Measurements from ENCODE around the gene CYBC1.

GRCh38 chr17:82439829-82440365 is 10.7 kb downstream of the CYBC1 start:
- TF ChIP-seq HMG20B (CRISPR knock-in tag; IDR thresholded peaks at IDR 0.05) = no peak
- no peak for TF ChIP-seq PPARD (CRISPR knock-in tag; IDR thresholded peaks at IDR 0.05)
- no peak for TF ChIP-seq BRF2 (IDR thresholded peaks at IDR 0.05; ENCODE audit: borderline replicate concordance, insufficient read depth, insufficient read length)
- TF ChIP-seq ZNF431 (CRISPR knock-in tag; IDR thresholded peaks at IDR 0.05) = no peak
- TF ChIP-seq ZNF583 (CRISPR knock-in tag; IDR thresholded peaks at IDR 0.05) = no peak
- no peak for TF ChIP-seq BDP1 (IDR thresholded peaks at IDR 0.05; ENCODE audit: insufficient read depth, insufficient read length)
- no peak for TF ChIP-seq CEBPG (CRISPR knock-in tag; IDR thresholded peaks at IDR 0.05)
- no peak for TF ChIP-seq CEBPG (tag; conservative IDR thresholded peaks at IDR 0.05 in 1 of 2, IDR thresholded peaks at IDR 0.05 in 1 of 2)
- TF ChIP-seq FUS (optimal IDR thresholded peaks at IDR 0.05; ENCODE audit: low read depth, low read length) = no peak
- no peak for TF ChIP-seq LCOR (CRISPR knock-in tag; IDR thresholded peaks at IDR 0.05)
- no peak for TF ChIP-seq DPF2 (IDR thresholded peaks at IDR 0.05)

Data from K562 (cell line).